Testis (tissue), 3 donors: ENCODE results near the gene ZBTB18. TPM values are rescaled to one million over a fixed set of nuclear protein-coding genes. Genes with fewer than 3 reads are reported as not detected.

Experiments used
- DNase-seq: peaks from one replicate; pipeline ENCODE4 v3.0.0-alpha.2; 2019
- H3K27ac ChIP-seq, 2 donors: fragments of 200-600 bp; sonication (generic); one replicate each; pipeline ENCODE4 v1.5.1; 2019
- H3K27me3 ChIP-seq: fragments of 200-600 bp; sonication (generic); one replicate; pipeline ENCODE4 v1.5.1; 2019
- H3K36me3 ChIP-seq: fragments of 200-600 bp; sonication (generic); one replicate; pipeline ENCODE4 v1.5.1; 2017; ENCODE audit warnings: low read depth; ENCODE audit errors: missing control alignments
- H3K4me1 ChIP-seq: fragments of 200-600 bp; sonication (generic); one replicate; pipeline ENCODE4 v1.5.1; 2019
- H3K4me3 ChIP-seq, 2 donors: fragments of 200-600 bp; sonication (generic); one replicate each; pipeline ENCODE4 v1.5.1; 2017 to 2019
- H3K9me3 ChIP-seq: fragments of 200-600 bp; sonication (generic); one replicate; pipeline ENCODE4 v1.5.1; 2017
- CTCF ChIP-seq, 3 experiments: fragments of 450-650 bp in 2 of 3; fragments of 200-600 bp in 1 of 3; sonication (generic) in 1 of 3; IDR thresholded peaks; one replicate each; pipeline ENCODE4 v1.5.1; 2016 to 2019; ENCODE audit warnings: antibody characterized with exemption in 3 of 3, mild to moderate bottlenecking in 2 of 3, moderate library complexity in 1 of 3
- POLR2A ChIP-seq: fragments of 450-650 bp; IDR thresholded peaks from one replicate; pipeline ENCODE4 v1.6.1; 2017; ENCODE audit warnings: antibody characterized with exemption, mild to moderate bottlenecking, moderate library complexity
- WGBS, 2 donors: methylation state at CpG; one replicate each; pipeline ENCODE4 v1.1.5; 2018; 5-methylcytosine and 5-hydroxymethylcytosine counted together
- intact Hi-C: fragments of 100-400 bp; cut with DNase I; formaldehyde crosslinking; loops from one replicate; pipeline ENCODE4 v1.15.1; 2023; ENCODE audit warnings: low total_unique reads
- polyA plus RNA-seq: library from polyadenylated mRNA; stranded (reverse); fragments of 350-450 nt; fragmentation: Illumina TruSeq; extraction: RNeasy Lipid Tissue Mini Kit (QIAGEN cat#74804); gene quantifications from one replicate; pipeline ENCODE4 v1.2.3, GENCODE V29; 2014; ENCODE audit warnings: low read depth, low replicate concordance; ENCODE audit not compliant: insufficient read depth
- total RNA-seq, 2 donors: library from RNA; depleted of rRNA; stranded (reverse); fragments of >200 nt; gene quantifications; one replicate each; pipeline ENCODE4 v1.2.3, GENCODE V29; 2016

The ZBTB18 gene
- total and polyA plus RNA-seq, 3 donors from 2014 or later, result 45.0 to 61.9 (median 54.3) TPM

DNA sequence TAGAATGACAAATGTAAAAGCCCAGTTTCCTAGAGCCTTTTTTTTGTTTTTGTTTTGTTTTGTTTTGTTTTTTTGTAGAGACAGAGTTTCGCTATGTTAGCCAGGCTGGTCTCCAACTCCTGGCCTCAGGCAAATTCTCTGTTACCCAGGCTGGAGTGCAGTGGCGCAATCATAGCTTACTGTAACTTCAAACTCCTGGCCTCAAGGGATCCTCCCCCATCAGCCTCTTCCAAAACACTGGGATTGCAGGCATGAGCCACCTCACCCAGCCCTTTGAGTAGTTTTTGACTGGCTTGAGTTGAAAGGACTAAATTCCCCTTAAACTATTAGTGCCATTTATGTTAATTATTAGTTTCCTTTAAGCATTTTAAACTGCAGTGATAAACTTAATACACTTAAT lies 28.8 kb upstream of the ZBTB18 start:
- no peaks in the 10 kb centered on the region for H3K9me3 ChIP-seq
- H3K36me3 ChIP-seq, result no peaks in the 10 kb centered on the region
- intact Hi-C loops, result no loop called here
- no peak for DNase-seq
- H3K4me3 ChIP-seq, result no peak overlapping the region
- H3K27me3 ChIP-seq, result no peaks in the 10 kb centered on the region
- WGBS, 2 donors, result 95 to 98% methylated on average over 2 of the region's 2 CpGs
- TF ChIP-seq POLR2A (no peak), CTCF (IDR thresholded peaks at IDR 0.05) (no peak)
- H3K27ac ChIP-seq, result no peak overlapping the region
- H3K4me1 ChIP-seq, result no peaks in the 10 kb centered on the region

DNA sequence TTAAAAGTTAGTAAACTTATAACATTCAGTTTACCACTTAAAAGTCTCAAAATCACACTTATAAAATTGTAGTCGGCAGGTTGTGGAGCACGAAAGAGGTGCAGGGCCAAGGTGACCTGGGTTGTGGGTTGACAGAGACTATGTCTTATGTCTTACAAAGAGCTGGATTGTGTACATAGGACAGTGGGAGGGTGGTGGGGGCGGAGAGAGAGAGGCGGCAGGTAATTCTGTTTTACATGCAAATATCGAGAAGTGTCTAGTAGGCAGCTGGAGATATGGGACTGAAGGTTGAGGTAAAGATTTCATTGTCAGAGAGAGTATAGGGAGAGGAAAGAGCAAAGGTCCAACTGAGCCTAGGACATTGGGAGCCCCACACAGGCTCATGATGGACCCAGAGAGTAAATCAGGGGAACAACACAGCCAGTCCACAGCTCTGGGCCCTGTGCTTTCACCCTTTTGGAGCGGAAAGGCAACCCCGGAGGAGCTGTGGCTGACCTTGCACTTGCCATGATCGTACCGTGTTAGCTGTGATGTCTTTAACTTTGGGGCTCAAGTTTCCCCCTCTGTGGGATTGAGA lies 28.1 kb upstream of the ZBTB18 start:
- Histone ChIP-seq H3K36me3 (no peaks in the 10 kb centered on the region), H3K27me3 (no peaks in the 10 kb centered on the region), H3K4me3 (no peak overlapping the region), H3K9me3 (no peaks in the 10 kb centered on the region), H3K27ac (no peak overlapping the region), H3K4me1 (no peaks in the 10 kb centered on the region)
- DNase-seq, result no peak
- TF ChIP-seq POLR2A (no peak), CTCF (IDR thresholded peaks at IDR 0.05) (no peak)
- WGBS, 2 donors, result 86 to 88% methylated on average over 9 of the region's 9 CpGs
- intact Hi-C loops, result no loop called here

DNA sequence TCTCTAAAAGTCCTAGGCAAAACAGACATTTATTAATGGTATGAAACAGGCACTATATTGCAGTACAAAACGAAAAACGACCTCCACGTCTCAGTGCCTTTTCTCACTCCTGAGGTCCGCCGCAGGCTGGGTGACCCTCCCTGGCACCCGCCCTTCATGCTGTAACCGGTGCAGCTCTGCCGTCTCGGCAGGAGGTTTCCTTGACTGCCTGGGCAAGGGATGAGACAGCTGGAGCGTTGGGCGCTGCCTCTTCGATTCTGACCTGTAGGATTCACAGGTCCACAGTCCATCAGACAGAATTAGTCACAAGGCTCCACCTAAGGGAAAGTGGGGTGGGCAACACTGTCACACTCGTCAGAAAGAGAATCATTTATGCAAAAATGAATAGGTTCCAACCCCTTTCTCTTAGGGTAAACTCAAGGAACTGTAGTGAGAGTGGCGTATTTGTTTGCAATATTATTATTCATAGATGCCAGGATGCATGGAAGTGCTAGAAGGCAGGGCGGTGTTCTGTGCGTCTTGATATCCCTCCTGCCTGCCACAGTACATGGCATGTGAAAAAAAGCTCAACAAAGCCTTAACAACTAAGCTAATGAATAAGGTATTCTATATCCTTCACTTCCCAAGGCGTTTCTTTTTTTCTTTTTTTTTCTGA lies 23.5 kb upstream of the ZBTB18 start:
- Histone ChIP-seq H3K9me3 (no peaks in the 10 kb centered on the region), H3K27ac (no peak overlapping the region), H3K27me3 (no peaks in the 10 kb centered on the region), H3K4me1 (no peaks in the 10 kb centered on the region), H3K36me3 (no peaks in the 10 kb centered on the region), H3K4me3 (no peak overlapping the region)
- intact Hi-C loops, result no loop called here
- 80 to 85% methylated on average over 16 to 17 of the region's 17 CpGs for WGBS, 2 donors
- TF ChIP-seq POLR2A, result no peak
- no peak for DNase-seq

GRCh38 chr1:244028701-244029100 lies 22.4 kb upstream of the ZBTB18 start:
- no peaks in the 10 kb centered on the region for H3K36me3 ChIP-seq
- WGBS, 2 donors, result 55 to 71% methylated on average over 3 of the region's 3 CpGs

GRCh38 chr1:244029124-244029523 lies 22.0 kb upstream of the ZBTB18 start:
- WGBS, 2 donors, result 80 to 82% methylated on average over 3 of the region's 3 CpGs
- H3K4me3 ChIP-seq, result no peak overlapping the region
- intact Hi-C loops, result no loop called here
- no peaks in the 10 kb centered on the region for H3K36me3 ChIP-seq
- TF ChIP-seq POLR2A, result no peak
- no peak for TF ChIP-seq CTCF (IDR thresholded peaks at IDR 0.05)
- H3K27ac ChIP-seq, result no peak overlapping the region
- DNase-seq, result no peak
- no peaks in the 10 kb centered on the region for H3K27me3 ChIP-seq
- no peaks in the 10 kb centered on the region for H3K4me1 ChIP-seq
- no peaks in the 10 kb centered on the region for H3K9me3 ChIP-seq

More at GRCh38 chr1:244028701-244029100, 22.4 kb upstream of the ZBTB18 start:
- H3K27ac ChIP-seq, result no peak overlapping the region
- no peak for TF ChIP-seq CTCF (IDR thresholded peaks at IDR 0.05)
- no peaks in the 10 kb centered on the region for H3K4me1 ChIP-seq
- DNase-seq, result no peak
- no peaks in the 10 kb centered on the region for H3K9me3 ChIP-seq
- H3K4me3 ChIP-seq, result no peak overlapping the region
- intact Hi-C loops, result no loop called here
- no peaks in the 10 kb centered on the region for H3K27me3 ChIP-seq
